ENCODE measurements around the gene HS3ST6.
"Not testable (repeated sequence)": the region's sequence is repeated elsewhere in the genome, so short reads cannot be mapped to it uniquely, and the experiment has no call there.

Gene HS3ST6

DNA sequence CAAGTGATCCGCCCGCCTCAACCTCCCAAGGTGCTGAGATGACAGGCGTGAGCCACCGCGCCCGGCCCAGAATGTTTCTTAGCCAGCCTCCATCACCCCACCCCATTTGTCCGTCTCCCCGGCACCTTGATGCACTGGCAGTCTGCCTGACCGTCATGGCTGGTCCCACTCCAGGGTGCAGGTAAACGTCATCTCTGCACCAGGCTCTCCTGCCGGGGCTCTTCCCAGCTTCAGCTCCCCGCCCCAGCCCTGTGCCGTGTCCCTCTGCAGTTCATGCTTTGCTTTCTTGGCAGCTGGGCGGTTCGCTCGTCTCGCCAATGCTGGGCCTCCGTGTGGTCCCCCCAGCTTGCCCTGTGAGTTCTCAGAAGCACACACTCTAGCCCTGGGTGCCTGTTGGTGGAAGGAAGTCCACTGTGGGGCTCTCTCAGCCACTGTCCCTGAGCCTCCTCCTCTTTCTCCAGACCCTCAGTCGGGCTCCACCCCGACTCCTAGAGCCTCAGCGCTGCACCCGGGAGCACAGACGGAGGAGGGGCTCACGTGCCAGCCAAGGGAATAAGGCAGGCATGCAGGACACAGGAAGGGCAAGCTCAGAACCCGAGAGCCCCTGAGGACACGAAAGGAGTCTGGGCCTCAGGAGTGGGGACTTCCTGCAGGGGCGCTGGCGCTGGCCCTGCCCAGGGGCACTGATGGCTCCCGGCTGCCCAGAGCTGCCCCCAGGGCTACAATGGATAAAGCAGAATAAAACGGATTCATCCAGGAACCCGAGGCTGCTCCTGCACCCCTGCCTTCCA is 12.0 kb downstream of the HS3ST6 start:
- peak; percentile 46 for DNase-seq

DNA sequence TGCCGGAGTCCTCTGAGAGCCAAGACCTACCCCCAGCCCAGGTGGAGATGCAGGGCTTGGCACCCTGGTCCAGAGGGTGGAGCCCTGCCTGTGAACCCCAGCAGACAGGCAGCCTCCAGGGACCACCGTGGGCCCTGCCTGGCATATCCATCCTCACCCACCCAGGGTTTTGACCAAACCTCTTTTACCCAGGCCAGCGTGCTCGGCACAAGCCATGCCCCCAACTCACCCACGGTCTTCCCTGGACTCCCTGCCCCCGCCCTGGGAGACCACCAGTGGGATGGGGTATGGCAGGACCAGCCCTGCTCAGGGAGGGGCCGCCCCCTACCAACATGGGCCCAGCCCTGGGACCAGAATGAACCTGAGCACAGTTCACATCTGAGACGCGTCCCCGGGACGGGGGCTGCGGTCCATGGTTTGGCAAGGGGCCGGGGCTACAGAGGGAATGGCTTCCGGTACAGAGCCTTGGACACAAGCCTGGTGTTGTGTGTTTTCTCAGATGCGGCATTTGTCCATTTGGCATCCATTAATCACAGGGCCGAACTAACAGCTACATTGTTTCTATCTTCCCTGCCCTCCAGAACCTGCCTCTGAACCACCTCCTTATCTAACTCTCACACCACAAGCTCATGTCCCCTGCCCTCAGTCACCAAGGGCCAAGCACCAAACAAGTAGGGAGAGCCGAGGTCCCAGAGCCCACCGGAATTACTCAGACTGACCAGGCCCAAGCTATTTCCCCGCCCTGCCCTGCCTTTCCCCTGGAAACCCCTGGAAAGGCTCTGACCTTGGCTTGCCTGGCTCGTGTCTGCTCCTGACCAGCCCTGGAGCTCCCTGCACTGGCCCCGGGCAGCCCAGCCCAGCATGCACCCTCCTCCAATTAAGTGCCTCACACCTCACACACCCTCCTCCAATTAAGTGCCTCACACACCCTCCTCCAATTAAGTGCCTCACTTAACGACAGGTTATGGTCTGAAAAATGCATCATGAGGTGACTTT is 14.1 kb downstream of the HS3ST6 start:
- DNase-seq, result peak; percentile 54

DNA sequence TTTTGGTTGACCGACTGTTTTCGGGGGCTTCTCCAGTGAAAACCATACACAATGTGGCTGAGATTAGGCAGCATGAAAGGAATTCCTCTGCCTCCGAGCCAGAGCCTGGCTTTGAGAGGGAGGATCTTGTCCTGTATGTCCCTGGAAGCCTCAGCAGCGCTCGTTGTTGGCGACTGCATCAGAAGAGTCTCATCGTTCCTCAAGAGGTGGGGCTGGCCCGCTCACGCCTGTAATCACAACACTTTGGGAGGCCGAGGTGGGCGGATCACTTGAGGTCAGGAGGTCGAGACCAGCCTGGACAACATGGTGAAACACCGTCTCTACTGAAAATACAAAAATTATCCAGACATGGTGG is 15.0 kb downstream of the HS3ST6 start:
- DNase-seq, result peak; percentile 48

- peak; percentile 53 for DNase-seq
These were observed 15.5 kb downstream of the HS3ST6 start for GRCh38 chr16:1902547-1903219.

DNA sequence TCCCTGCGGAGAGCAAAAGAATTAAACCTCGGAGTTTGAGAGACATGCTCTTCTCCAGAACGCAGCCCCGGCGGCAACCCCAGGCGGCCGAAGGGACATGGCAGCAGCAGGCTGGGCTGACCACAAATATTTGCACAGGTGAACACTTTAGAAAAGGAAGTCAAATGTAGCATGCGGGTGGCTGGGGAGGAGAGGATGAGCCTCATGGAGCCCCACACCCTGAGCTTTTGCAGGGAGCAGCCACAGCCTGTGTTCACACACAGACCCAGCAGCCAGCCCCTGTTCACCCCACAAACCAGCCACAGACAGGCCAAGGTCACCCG is 17.8 kb downstream of the HS3ST6 start:
- no peak for DNase-seq

DNA sequence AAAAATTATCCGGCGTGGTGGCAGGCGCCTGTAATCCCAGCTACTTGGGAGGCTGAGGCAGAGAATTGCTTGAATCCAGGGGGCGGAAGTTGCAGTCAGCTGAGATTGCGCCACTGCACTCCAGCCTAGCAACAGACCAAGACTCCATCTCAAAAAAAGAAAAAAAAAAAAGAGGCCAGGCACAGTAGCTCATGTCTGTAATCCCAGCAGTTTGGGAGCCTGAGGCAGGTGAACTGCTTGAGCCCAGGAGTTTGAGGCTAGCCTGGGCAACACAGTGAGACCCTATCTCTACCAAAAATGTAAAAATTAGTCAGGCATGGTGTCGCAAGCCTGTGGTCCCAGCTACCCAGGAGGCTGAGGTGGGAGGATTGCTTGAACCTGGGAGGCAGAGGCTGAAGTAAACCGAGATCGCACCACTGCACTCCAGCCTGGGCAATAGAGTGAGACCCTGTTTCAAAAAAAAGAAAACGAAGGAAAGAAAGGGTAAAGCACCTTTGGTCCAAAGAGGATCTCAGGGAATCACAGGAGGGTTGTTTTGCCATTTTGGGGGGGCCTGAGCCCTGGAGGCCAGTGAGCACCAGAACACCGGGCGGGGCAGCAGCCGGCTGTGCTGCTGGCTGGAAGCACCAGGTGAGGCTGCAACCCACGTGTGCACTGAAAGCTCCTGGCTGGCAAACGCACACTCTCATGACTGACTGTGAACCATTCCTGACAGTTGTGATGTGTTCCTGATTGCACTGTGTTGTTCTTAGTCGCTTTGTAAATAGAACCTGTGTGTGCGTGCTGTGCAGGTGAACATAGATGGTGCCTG is 18.4 kb downstream of the HS3ST6 start:
- DNase-seq, result no peak

- not testable (repeated sequence) for DNase-seq
These were observed 20.5 kb downstream of the HS3ST6 start for GRCh38 chr16:1897692-1898091.

DNA sequence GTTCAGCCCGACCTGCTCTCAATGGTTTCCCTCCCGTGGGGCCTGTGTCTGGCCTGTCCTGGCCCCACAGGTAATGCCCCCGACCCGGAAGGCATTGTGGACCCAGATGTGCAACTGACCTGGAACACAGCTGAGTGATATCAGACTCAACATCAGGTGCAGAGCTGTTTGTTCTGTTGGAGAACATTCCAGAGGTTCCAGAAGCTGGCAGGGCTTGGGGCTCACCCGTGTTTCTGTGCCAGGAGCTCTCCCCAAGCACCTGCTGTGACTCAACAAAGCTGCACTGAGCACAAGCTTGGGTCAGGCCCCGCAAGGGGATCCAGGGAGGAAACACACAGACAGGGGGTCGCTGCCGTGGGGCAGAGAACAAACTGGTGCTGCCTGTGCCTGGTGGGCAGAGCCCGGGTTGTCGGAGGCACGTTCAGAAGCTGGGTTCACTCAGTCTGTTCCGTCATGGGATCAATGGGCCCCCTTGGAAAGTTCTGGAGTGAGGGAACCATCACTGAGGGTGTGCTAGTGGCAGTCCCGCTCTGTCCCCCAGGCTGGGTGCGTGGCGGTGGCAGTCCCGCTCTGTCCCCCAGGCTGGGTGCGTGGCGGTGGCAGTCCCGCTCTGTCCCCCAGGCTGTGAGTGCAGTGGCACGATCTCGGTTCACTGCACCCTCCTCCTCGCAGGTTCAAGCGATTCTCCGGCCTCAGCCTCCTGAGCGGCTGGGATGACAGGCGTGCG is 22.1 kb downstream of the HS3ST6 start:
- no peak for DNase-seq

DNA sequence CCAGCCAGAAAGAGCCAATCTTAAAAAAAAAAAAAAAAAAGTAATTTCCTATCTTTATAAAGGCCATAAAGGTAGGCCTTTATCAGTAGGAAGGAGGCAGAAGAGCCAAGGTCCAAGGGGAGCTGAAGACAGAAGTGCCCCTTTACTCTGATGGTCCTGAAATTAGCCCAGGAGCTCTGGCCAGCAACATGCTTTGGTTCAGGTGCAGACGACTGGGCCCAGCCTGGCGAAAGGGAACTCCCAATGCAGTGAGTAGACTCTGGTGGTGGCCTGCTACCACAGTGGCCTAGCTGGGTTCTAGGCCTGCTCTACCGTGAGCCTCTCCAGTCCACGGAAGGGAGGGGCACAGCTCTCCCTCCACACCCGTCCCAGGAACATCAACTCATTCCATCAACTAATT is 23.1 kb downstream of the HS3ST6 start:
- DNase-seq, result no peak

- DNase-seq, result no peak
These were observed 27.5 kb downstream of the HS3ST6 start for GRCh38 chr16:1890708-1891050.

GRCh38 chr16:1890024-1890707 is 28.0 kb downstream of the HS3ST6 start:
- no peak for DNase-seq

DNA sequence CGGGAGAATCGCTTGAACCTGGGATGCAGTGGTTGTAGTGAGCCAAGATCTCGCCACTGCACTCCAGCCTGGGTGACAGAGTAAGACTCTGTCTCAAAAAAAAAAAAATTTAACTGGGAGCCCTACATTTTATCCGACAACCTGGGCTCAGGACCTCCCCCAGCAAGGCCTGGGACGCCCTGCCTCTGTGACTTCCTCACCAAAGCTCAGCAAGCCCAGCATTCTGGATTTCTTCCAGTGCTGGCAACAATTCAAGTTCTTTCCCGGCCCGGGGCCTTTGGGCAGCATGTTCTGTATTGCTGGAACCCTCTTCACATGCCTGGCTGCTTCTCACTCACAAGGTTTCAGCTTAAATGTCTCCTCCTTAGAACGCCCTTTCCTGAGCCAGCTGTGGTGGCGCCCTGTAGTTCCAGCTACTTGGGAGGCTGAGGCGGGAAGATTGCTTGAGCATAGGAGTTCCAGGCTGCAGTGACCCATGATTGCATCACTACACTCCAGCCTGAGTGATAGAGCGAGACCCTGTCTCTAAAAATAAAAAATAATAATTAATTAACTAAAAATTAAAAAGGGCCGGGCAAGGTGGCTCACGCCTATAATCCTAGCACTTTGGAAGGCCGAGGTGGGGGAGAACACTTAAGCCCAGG is 30.4 kb downstream of the HS3ST6 start:
- DNase-seq, result no peak

DNA sequence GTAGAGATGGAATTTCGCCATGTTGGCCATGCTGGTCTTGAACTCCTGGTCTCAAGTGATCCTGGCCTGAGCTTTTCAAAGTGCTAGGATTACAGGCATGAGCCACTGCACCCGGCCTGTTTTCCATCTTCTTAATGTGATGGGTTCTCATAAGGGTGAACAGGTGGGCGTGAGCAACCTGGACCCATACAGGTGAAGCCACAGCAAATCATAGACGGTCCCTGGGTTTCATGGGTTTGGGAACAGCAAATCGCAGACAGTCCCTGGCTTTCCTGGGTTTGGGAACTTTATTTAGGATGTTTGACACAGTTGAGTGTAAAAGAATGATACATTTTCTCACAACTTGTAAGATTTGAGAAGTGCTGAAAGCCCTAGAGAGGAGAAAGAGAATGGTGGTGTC is 33.3 kb downstream of the HS3ST6 start:
- no peak for DNase-seq

GRCh38 chr16:1884155-1884760 is 34.0 kb downstream of the HS3ST6 start:
- DNase-seq, result no peak

GRCh38 chr16:1881172-1881571 is 37.0 kb downstream of the HS3ST6 start:
- not testable (repeated sequence) for DNase-seq

GRCh38 chr16:1879477-1879876 is 38.7 kb downstream of the HS3ST6 start:
- DNase-seq, result no peak

GRCh38 chr16:1878256-1878655 is 40.0 kb downstream of the HS3ST6 start:
- no peak for DNase-seq

- DNase-seq, result no peak
These were observed 40.4 kb downstream of the HS3ST6 start for GRCh38 chr16:1877804-1878203.

DNA sequence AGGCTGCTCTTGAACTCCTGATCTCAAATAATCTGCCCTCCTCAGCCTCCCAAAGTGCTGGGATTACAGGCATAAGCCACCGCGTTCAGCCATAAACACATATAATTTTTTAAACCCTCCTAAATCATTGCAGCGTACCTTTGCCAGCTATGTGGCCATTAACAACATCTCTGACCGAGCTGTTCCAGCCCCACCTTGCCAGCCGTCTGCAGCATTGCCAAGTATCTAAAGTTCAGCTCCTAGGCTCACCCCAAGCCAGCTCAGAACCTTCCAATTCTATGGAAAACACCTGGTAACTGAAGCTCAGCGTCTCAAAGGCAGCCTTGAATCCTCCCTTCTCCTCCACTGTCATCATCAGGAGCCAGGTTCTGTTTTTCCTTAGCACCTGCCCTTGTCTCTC is 41.1 kb downstream of the HS3ST6 start:
- DNase-seq, result no peak

- no peak for DNase-seq
These were observed 41.7 kb downstream of the HS3ST6 start for GRCh38 chr16:1876468-1876867.

Measured in islet precursor cell (in vitro differentiated cells).